HuH-7 (cell line): Measurements from ENCODE around the gene ZNF697.
"Not testable (repeated sequence)": the region's sequence is repeated elsewhere in the genome, so short reads cannot be mapped to it uniquely, and the experiment has no call there.

Source experiments
- DNase-seq: peaks from one replicate; pipeline ENCODE4 v3.0.0; 2011; ENCODE audit warnings: low spot score

The ZNF697 gene

DNA sequence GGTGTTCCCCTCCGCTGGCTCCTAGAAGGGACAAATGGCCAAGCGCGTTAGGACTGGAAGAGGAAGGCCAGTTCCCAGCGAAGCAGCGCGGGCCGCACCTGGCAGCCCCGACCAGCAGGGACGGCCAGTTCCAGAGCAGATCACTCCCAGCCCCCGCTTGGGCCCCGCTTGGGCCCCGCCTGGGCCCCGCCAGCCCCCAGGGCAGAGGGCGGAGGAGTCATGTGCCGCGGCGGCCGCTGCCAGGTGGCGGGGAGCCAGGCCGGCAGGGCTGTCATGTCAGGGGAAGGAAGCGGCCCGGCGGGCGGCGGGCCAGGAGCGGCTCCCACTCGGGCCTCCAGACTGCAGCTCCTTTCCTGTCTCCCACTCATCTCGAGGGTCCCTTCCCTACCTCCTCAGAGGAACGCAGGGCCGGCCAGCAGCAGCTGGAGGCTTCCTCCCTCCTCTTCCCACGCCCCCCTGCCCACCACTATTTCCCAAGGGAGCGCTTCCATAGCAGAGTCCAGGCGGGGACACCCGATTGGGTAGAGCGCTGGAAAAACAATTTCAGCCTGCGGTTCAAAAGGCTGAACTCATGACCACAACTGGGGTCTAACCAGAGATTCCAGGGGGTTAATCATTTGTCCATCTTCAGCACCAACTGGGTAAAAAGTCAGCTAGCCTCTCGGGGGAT is 16.5 kb downstream of the ZNF697 start:
- no peak for DNase-seq

DNA sequence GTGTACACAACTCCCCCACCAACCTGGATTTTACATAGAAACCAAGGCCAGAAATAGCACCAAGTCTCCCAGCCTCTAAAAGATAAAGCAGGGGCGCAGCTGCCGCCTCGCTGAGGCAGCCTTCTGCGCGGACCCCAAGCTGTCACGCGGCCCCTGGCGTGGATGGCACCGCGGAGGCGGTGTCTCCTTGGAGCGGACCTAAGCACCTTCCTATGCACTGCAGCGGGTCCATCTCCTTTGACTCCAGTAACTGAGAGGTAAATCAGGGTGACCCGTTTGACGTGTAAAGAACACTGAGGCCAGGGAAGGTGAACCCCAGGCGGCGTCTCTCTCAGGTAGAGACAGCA is 17.0 kb downstream of the ZNF697 start:
- DNase-seq: no peak

DNA sequence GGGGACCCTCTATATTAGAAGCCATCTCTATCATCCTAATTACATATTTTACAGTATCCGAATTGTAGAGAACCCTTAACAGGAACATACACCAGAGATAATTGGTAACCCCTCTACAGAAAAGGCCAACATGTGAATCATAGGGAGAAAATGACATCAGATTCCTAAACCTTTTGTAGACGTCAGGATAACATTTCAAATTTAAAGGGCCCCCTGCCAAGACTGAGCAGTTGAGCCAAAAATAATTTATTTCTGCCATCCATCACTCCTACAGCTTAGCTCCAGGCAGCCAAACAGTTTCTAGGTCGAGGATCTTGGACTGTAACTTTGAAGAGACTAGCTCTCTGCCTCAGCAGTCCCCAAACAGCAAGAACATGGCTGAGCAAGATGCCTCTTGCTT is 21.2 kb downstream of the ZNF697 start:
- DNase-seq: no peak

DNA sequence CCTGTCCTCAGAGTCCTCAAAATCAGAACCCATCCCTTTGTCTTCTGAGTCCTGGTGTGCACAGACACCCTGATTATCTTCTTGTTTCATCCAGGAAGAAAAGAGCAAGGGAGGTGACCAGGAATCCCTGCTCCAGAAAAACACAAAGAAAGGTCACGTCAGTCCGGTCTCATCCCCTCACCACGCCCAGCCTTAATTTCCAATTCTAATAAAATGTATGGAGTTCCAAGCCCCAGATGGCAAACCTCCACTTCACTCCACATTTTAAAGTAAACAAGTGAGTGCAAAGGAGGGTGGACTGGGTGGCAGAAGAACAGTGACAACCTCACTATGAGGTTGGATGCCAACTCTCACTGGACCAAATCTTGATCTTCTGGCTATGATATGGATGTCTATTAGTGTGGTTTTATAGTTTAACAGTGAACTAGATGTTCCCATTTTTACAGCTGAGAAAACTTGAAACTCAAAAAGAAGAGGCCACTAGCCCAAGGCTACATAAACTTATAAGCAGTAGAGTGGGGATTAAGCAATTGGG is 22.0 kb downstream of the ZNF697 start:
- DNase-seq: no peak

DNA sequence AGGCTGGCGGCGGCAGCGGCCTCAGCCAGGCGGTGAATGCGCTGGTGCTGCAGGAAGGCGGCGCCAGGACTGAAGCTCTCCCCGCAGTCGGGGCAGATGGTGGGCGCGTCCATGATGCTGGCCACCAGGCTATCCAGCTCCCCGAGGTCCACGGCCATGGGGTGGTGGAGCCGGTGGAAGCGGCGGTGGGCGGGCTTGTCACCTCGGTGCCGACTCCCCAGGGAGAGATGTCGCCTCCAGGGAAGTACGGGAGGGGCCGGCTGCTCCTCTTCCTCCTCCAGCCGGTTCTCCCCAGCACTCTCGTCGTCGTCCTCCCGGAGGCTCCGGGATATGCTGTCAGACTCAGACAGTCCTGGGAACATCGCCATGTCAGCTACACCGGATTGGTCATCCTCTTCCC is 24.4 kb downstream of the ZNF697 start:
- no peak for DNase-seq

DNA sequence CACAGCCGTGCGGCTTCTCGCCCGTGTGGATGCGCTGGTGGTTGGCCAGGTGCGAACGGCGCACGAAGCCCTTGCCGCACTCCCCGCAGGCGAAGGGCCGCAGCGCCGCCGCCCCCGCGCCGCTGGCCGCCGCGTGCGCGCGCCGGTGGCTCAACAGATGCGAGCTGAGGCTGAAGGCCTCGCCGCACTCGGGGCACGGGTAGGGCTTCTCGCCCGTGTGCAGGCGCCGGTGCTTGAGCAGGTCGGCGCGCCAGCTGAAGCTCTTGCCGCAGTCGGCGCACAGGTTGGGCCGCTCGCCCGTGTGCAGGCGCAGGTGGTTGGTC is 24.9 kb downstream of the ZNF697 start:
- DNase-seq: no peak

DNA sequence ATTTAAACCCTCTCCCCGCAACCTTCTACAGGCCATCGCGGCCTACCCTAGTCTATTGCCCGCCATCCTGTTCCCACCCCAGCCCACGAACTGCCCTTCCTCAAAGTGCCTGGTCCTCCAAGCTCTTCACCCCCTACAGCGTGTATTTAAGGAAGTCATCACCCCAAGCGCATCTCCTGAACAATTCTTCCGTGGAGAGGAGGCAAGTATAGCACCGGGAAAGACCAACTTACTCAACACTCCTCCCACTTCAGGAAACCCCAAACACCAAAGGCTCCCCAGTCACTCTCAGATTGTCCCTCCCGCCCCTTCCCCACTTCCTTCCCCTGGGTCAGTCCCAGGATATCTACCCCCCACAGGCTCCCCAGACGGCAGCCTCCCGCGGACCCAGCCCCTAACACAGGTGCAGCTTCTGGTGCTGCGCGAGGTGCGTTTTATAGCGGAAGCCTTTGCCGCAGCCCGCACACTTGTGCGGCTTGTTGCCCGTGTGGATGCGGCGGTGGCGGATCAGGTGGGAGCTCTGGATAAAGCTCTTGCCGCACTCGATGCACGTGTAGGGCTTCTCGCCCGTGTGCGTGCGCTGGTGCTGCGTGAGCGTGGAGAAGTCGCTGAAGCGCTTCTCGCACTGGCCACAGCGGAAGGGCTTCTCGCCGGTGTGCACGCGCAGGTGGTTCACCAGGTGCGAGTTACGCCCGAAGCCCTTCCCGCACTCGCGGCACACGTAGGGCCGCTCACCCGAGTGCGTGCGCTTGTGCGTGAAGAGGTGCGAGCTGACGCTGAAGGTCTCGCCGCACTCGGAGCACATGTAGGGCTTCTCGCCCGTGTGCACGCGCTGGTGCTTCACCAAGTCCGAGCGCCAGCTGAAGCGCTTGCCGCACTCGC is 25.5 kb downstream of the ZNF697 start:
- DNase-seq: no peak

DNA sequence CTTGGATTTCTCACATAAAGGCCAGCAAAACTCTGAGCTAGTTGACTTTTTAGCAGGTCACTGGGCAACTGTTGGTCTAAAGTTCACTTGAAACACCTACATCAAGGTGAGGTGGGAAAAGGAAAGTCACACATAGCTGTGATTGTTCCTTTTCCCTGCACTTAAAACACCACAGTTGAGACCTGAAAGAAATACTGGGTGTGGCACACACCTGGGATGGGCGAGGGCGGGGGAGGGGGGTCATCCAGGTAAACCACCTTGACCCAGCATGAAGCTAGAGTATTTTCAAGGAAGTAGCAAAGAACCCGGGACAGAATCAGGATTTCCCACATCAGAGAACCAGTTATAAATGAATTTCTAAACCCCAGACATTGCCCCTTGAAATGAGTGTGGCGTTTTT is 26.4 kb downstream of the ZNF697 start:
- no peak for DNase-seq

DNA sequence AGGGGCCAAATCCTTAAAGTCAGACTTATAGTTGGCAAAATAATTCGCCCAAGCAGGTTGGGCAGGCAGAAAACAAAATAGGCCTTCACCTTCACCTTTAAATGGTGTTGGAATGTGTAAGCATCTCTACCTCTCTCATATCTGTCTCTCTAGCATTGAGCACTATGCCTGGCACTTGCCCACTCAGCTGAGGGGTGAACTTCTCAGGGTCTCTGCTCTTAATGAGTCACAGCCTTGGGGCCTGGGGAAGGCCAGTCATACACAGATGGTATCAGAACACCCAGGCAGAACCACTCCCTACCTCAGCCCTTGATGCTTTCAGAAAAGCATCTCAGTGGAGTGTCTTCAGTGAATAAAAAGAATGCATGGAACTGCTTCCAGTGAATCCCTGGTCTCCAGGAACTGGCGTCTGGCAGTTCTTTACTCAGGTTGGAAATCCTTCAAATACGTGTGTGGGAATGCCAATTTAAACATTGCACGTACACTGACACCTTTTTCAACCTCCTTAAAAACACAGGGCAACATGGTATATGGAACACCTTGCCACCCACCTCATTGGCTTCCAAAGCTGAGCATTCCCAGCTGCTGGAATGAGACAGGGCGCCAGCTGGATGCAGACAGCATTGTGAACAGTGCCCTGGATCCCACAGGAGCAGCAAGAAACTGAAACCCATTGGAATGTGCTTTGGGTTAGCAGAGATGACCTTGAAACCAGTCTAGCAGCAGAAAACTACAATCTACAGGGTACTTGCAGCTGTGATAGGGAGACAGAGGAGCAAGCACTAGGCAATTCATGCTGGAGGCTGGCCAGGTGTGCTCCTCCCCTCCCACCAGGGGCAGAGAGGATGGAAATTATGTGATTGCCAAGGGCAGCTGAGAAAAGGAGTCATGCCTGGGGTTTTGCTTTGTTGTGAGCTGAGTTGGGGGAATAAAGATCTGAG is 30.0 kb downstream of the ZNF697 start:
- no peak for DNase-seq

DNA sequence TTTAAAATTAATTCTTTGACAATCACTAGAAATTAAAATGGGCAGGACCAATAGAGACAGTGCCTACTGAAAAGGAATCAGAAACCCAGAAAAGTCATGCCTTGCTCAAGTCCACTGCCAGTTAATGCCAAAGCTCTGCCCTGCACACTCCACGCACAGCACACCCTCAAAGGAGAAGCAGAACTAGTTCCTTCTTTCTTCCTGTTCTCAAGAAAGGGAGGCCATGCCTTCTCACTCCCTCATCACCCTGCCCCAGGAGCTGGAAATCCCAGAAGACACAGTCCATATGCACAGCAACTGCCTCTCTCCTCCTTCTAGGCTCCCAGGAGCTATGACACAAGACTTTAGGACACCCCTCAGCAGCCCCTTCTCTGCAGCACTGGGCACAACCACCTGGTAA is 31.3 kb downstream of the ZNF697 start:
- not testable (repeated sequence) for DNase-seq

DNA sequence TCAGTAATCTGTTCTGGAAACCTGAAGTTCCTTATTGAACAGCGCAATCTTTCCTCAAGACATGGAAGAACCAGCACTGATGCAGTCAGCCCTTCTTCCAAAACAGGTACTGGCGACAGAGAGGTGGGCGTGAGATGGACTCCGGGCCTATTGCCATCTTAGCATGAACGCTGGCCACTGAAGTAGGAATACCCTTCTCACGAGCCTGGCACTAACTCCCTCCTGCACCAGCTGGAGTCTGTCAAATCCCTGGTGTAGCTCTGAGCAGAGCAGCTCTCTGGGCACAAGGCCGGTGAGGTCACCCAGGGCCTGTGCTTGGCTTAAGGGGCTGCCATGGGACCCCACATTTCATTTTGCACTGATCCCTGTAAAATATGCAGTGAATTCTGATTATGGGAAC is 33.0 kb downstream of the ZNF697 start:
- not testable (repeated sequence) for DNase-seq

DNA sequence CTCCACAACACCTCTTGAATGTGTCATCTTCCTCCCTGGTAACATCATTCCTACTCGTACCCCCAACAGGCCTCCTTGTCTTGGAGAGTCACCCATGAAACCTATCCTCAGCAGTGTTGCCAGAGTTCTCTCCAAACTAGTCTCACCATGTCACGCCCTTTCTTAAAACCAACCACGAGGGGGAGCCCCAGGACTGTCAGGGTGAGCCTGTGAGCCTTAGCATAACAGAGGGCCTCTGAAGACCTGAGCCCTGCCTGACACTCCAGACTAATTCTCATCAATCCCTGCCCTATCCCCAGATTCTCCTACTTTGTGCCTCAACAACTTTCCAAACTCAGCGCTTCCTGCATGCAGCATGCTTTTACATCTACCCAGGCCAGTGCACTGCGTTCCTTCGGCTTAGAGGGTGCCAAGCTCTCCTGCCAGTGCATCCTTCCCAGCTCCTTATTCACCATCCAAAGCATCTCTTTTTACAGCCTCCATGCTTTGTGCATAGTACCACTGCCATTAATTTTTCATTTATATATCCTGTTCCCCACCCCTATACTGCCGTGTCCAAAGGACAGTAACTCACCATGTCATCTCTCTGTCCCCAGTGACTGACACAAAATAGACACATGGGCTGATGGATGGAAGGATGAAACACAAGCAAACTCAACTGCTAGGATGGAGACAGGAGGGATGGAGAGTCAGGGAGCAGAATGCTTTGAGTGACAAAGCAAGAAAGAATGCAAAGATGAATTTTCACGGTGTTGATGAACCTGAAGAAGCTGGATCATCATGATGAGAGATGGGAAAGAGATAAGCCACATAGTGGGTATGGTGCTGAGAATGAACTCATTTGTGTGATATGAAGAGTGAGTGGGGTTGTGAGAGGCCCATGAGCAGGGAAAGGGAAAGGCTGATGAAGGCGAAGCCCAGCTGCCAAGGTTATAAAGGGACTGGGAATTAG is 34.0 kb downstream of the ZNF697 start:
- peak; percentile 69 for DNase-seq

DNA sequence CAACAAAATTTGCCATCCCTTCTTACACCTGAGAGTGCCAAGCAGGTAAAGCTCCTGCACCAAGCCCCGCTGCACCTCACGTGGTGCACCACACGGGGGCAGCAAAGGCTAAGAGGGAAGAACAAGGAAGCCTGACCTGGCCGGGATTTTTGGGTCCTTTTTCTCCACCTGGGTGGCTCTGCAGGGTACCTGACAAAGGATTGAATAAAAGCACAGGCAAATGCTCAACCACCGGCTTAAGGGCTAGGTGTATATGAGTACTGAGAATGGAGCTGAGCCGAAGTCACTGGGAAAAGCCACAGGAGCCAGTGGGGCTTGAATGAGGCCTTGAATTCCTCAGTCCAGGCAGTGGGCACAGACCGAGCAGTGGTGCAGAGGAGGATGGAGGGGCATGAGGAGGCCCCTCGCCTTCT is 36.4 kb downstream of the ZNF697 start:
- peak; percentile 64 for DNase-seq

DNA sequence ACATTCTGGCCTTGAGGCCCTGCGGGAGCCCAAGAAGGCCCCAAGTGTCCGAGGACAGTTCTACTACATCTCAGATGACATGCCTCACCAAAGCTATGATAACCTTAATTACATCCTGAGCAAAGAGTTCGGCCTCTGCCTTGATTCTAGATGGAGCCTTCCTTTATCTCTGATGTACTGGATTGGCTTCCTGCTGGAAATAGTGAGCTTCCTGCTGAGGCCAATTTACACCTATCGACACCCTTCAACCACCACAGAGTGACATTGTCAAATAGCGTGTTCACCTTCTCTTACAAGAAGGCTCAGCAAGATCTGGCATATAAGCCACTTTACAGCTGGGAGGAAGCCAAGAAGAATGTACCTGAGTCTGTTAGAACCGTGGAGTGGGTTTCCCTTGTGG is 39.2 kb downstream of the ZNF697 start:
- not testable (repeated sequence) for DNase-seq

DNA sequence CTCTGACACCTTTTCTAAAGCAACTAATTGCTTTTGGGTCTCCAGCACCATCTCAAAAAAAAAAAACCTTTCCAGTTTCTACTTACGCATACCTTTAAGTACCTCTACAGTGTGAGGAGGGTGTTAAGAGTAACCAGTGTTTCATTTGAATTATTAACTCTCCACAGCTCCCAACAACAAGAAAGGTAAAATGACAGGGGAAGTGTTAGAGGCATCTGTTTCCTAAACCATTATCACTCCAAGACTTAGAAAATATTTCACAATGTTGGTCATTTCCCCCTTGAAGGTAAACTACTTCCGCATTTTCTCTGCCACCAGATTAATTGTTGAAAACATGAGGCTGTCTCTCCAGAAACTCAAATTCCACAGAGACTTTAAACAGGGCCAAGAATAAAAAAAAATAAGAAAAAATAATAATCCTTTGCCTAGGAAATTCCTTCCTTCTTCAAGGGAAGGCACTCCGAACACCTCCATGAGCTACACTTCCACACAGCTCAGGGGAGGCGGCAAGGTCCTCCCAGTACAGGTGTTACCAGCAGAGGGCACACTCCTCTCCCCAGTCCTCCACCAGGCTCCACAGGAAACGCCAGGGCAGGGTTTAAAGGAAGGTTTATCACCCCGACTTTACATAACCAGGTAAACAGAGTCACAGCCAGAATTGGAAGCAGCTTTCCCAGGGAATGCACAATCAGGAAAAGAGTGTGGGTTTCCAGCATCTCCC is 40.8 kb downstream of the ZNF697 start:
- not testable (repeated sequence) for DNase-seq

DNA sequence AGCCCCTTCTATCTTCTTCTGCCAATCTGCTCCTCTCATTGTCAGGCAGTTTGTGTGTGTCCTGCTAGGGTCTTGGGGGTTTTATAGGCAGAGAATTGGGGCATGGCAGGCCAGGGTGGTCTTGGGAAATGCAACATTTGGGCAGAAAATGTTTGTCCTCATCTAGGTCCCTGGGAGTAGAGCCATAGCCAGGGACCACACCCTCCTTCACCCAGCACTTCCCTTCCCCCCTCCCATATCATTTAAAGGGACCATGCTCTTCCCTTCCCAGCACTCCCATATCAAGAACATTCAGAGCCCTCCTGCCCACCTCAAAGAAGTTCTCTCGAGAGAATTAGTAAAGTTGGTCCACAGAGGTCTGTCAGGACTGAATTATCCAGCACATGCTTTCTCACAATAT is 41.7 kb downstream of the ZNF697 start:
- DNase-seq: no peak

DNA sequence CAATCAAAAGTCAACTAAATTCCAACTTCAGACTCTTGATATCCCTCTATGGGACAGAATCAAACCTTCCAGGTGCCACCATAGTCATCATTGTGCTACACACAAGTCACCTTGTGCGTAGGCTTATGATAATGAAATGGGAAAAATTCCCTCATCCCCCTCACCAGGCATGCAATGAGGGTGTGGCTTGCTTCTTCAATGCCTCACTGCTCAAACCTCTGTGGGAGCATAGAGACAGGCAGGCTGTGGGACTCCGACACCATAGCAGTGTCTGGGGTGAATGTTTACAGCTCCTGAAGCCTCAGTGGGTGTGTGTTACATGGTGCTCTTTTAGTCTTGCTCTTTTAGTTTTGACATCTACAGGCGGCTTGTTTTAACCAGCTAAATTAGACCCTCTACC is 42.4 kb downstream of the ZNF697 start:
- DNase-seq: no peak

DNA sequence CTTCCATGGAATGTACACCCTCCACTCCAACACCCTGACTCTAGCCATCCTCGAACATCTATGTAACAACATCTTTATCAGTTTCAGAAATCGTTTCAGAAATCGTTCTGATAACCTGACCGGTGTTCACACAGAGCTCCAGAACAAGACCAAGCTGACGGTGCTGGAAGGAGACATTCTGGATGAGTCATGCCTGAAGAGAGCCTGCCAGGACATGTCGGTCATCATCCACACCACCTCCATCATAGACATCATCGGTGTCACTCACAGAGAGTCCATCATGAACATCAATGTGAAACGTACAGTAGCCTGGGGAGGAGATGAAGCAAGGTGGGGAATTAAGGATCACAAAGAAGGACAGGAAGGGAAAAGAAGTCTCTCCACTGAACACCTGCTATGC is 43.0 kb downstream of the ZNF697 start:
- not testable (repeated sequence) for DNase-seq

DNA sequence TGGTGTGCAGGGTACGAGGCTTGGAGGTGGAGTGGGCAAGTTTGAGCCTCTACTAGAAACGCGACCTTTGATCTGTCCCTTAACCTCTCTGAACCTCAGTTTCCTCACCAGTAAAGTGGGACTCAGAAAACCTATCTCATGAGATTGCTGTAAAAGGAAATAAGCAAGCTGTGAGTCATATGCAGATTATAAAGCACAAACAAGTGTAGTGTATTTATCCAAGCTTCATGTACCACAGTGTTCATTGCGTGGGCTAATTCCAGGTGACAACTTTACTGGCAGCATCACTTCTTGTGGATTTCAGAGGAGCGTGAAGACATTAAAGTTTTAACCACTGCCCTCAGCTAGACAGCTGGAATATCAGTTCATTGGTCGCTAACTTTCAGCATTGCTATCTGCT is 44.4 kb downstream of the ZNF697 start:
- DNase-seq: no peak

DNA sequence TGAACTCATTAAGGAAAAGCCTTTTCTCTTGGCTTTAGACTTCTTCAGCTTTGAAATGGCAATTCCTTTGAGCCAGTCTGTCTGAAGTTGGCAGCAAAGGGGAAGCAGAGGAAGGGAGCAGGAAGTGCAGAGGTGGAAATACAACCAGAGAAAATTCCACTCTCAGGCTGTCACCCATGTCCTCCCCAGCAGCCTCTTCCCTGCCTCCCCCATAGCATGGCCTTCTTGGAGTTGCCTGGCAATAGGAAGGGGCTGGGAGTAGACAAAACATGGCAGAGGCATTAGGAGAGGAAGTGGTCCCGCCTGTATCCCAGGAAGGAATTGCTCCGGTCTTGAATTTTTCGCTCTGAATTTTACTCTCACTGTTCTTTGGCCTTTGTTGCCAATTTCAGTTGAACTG is 44.8 kb downstream of the ZNF697 start:
- DNase-seq: not testable (repeated sequence)

DNA sequence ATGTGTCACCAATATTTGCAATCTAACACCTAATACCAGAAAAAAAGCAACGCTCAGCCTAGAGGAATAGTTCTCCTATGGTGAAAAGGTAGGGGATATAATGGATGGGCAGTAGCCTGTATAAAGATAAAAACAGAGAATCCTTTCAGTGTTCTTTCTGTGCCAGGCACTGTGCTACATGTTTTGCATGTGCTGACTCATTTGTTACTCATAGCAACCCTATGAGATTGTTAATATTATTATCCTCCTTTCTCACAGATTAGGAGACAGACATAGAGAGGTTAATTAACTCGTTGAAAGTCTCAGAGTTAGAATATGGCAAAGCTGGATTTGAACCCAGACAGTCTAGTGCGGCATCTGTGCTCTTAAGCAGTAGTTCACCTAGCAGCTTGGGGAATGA is 45.3 kb downstream of the ZNF697 start:
- DNase-seq: not testable (repeated sequence)
